HepG2 (cell line): ENCODE measurements around the gene AGBL2. TPM values are rescaled to one million over a fixed set of nuclear protein-coding genes. Genes with fewer than 3 reads are reported as not detected.

Experiments
- ATF1 ChIP-seq: IDR thresholded peaks from 2 replicates; pipeline ENCODE4 v1.6.1; 2016; ENCODE audit warnings: mild to moderate bottlenecking, control low read depth
- EEA1 ChIP-seq: sonication (generic); formaldehyde crosslinking; IDR thresholded peaks from 2 replicates; pipeline ENCODE4 v1.5.1; 2020; ENCODE audit warnings: mild to moderate bottlenecking, missing genetic modification reagents, borderline replicate concordance
- MXD4 ChIP-seq: IDR thresholded peaks from 2 replicates; pipeline ENCODE4 v1.6.1; 2016; ENCODE audit warnings: mild to moderate bottlenecking, missing biosample characterization, missing genetic modification reagents
- PRPF4 ChIP-seq: fragments of 200-400 bp; formaldehyde crosslinking; IDR thresholded peaks from 2 replicates; pipeline ENCODE4 v1.6.1; 2016; ENCODE audit warnings: low read length, low read depth; ENCODE audit not compliant: poor library complexity, severe bottlenecking
- SIX1 ChIP-seq: sonication (generic); formaldehyde crosslinking; IDR thresholded peaks from 2 replicates; pipeline ENCODE4 v1.4.0; 2020; ENCODE audit warnings: missing genetic modification reagents, borderline replicate concordance
- ZFP36L1 ChIP-seq: sonication (generic); formaldehyde crosslinking; IDR thresholded peaks from 2 replicates; pipeline ENCODE4 v1.8.0; 2022; ENCODE audit warnings: mild to moderate bottlenecking, missing genetic modification reagents, moderate library complexity
- polyA plus RNA-seq, 8 experiments: library from polyadenylated mRNA; depleted of rRNA in 3 of 8; stranded (reverse) in 7 of 8; unstranded in 1 of 8; fragments of >200 nt; fragmentation: Illumina TruSeq in 4 of 8; extraction: Trizol in 4 of 8; gene quantifications; 2 replicates each; pipeline versions ENCODE4 v1.2.1 to v1.2.3, GENCODE V29; 2011 to 2016; ENCODE audit warnings: low read depth in 4 of 8, missing spikeins in 1 of 8, mixed read lengths in 1 of 8; ENCODE audit not compliant: insufficient read depth in 1 of 8
- total RNA-seq, 5 experiments: library from RNA; depleted of rRNA; stranded (reverse); fragments of >200 nt; fragmentation: Illumina TruSeq; extraction: Trizol; gene quantifications; 2 replicates each; pipeline ENCODE4 v1.2.3, GENCODE V29; 2016; ENCODE audit warnings: low read depth in 1 of 5
- TF ChIP-seq, protein P1 (sequence below): sonication (generic); formaldehyde crosslinking; IDR thresholded peaks from 2 replicates; pipeline ENCODE4 v1.4.0; 2020; ENCODE audit warnings: missing genetic modification reagents
- TF ChIP-seq, protein P2 (sequence below): sonication (generic); formaldehyde crosslinking; IDR thresholded peaks from 2 replicates; pipeline ENCODE4 v1.5.1; 2020; ENCODE audit warnings: mild to moderate bottlenecking, missing genetic modification reagents, moderate library complexity
- TF ChIP-seq, protein P3 (sequence below): sonication (generic); formaldehyde crosslinking; IDR thresholded peaks from 2 replicates; pipeline ENCODE4 v1.4.0; 2020; ENCODE audit warnings: mild to moderate bottlenecking, missing genetic modification reagents
- TF ChIP-seq, protein P4 (sequence below): fragments of 450-650 bp; IDR thresholded peaks from 2 replicates; pipeline ENCODE4 v1.6.1; 2017; ENCODE audit warnings: mild to moderate bottlenecking
- TF ChIP-seq, protein P5 (sequence below): sonication (generic); formaldehyde crosslinking; conservative IDR thresholded peaks from 2 replicates; pipeline ENCODE4 v1.8.0; 2022; ENCODE audit warnings: low read depth, missing genetic modification reagents

AGBL2 gene
- total and polyA plus RNA-seq, 2 of the 13 experiments (the other 11 are each of a cell fraction or from before 2014, with no cell fraction given) = 1.6 to 5.7 TPM

DNA sequence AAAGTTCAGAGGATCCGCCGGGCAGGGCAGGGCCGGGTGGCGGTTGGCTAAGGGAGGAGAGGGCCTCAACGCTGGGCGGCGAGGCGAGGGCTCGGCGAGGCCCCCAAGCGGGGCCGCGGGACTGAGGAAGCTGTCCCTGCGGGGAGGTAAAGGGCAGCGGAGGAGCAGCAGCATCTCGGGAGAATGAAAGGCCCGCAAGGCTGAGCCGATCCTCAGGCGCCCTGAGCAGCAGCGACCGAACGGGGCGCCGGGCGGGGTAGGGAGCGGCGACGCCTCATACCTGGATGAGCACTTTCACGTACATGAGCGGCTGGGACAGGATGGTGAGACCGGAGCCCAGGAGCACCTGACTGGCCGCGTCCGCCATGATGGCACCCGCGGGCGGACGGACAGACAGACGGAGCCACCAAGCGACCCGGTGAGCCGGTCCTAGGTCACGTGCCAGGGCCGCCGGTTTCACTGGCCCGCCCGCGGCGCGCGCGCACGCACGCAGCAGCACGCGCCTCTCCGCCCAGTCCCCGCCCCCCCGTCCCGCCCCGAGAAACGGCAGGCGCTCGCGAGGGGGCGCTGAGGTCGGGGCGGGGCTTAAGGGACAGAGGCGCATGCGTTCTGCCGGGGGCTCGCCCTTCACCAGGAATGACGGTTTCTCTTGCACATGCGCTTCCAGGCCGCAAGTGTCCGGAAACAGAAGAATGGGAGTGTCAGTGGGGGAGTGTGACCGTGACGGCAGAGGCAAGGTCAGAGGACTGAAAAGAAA lies 72.9 kb downstream of the AGBL2 start, which contains the start of gene MTCH2 (continued):
- TF ChIP-seq, protein P1, sequence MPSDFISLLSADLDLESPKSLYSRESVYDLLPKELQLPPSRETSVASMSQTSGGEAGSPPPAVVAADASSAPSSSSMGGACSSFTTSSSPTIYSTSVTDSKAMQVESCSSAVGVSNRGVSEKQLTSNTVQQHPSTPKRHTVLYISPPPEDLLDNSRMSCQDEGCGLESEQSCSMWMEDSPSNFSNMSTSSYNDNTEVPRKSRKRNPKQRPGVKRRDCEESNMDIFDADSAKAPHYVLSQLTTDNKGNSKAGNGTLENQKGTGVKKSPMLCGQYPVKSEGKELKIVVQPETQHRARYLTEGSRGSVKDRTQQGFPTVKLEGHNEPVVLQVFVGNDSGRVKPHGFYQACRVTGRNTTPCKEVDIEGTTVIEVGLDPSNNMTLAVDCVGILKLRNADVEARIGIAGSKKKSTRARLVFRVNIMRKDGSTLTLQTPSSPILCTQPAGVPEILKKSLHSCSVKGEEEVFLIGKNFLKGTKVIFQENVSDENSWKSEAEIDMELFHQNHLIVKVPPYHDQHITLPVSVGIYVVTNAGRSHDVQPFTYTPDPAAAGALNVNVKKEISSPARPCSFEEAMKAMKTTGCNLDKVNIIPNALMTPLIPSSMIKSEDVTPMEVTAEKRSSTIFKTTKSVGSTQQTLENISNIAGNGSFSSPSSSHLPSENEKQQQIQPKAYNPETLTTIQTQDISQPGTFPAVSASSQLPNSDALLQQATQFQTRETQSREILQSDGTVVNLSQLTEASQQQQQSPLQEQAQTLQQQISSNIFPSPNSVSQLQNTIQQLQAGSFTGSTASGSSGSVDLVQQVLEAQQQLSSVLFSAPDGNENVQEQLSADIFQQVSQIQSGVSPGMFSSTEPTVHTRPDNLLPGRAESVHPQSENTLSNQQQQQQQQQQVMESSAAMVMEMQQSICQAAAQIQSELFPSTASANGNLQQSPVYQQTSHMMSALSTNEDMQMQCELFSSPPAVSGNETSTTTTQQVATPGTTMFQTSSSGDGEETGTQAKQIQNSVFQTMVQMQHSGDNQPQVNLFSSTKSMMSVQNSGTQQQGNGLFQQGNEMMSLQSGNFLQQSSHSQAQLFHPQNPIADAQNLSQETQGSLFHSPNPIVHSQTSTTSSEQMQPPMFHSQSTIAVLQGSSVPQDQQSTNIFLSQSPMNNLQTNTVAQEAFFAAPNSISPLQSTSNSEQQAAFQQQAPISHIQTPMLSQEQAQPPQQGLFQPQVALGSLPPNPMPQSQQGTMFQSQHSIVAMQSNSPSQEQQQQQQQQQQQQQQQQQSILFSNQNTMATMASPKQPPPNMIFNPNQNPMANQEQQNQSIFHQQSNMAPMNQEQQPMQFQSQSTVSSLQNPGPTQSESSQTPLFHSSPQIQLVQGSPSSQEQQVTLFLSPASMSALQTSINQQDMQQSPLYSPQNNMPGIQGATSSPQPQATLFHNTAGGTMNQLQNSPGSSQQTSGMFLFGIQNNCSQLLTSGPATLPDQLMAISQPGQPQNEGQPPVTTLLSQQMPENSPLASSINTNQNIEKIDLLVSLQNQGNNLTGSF (CRISPR knock-in tag) = peak; percentile 89
- TF ChIP-seq, protein P2, sequence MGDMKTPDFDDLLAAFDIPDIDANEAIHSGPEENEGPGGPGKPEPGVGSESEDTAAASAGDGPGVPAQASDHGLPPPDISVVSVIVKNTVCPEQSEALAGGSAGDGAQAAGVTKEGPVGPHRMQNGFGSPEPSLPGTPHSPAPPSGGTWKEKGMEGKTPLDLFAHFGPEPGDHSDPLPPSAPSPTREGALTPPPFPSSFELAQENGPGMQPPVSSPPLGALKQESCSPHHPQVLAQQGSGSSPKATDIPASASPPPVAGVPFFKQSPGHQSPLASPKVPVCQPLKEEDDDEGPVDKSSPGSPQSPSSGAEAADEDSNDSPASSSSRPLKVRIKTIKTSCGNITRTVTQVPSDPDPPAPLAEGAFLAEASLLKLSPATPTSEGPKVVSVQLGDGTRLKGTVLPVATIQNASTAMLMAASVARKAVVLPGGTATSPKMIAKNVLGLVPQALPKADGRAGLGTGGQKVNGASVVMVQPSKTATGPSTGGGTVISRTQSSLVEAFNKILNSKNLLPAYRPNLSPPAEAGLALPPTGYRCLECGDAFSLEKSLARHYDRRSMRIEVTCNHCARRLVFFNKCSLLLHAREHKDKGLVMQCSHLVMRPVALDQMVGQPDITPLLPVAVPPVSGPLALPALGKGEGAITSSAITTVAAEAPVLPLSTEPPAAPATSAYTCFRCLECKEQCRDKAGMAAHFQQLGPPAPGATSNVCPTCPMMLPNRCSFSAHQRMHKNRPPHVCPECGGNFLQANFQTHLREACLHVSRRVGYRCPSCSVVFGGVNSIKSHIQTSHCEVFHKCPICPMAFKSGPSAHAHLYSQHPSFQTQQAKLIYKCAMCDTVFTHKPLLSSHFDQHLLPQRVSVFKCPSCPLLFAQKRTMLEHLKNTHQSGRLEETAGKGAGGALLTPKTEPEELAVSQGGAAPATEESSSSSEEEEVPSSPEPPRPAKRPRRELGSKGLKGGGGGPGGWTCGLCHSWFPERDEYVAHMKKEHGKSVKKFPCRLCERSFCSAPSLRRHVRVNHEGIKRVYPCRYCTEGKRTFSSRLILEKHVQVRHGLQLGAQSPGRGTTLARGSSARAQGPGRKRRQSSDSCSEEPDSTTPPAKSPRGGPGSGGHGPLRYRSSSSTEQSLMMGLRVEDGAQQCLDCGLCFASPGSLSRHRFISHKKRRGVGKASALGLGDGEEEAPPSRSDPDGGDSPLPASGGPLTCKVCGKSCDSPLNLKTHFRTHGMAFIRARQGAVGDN (CRISPR knock-in tag) = peak; percentile 96
- TF ChIP-seq, protein P3, sequence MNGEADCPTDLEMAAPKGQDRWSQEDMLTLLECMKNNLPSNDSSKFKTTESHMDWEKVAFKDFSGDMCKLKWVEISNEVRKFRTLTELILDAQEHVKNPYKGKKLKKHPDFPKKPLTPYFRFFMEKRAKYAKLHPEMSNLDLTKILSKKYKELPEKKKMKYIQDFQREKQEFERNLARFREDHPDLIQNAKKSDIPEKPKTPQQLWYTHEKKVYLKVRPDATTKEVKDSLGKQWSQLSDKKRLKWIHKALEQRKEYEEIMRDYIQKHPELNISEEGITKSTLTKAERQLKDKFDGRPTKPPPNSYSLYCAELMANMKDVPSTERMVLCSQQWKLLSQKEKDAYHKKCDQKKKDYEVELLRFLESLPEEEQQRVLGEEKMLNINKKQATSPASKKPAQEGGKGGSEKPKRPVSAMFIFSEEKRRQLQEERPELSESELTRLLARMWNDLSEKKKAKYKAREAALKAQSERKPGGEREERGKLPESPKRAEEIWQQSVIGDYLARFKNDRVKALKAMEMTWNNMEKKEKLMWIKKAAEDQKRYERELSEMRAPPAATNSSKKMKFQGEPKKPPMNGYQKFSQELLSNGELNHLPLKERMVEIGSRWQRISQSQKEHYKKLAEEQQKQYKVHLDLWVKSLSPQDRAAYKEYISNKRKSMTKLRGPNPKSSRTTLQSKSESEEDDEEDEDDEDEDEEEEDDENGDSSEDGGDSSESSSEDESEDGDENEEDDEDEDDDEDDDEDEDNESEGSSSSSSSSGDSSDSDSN = peak; percentile 96
- TF ChIP-seq SIX1 (CRISPR knock-in tag) (no peak), MXD4 (CRISPR knock-in tag) (peak; percentile 86), PRPF4 (no peak), EEA1 (0 out of 2 replicates have a peak, but pooled peaks have one; percentile 85), ZFP36L1 (CRISPR knock-in tag) (no peak), ATF1 (CRISPR knock-in tag) (no peak)
- TF ChIP-seq, protein P4, sequence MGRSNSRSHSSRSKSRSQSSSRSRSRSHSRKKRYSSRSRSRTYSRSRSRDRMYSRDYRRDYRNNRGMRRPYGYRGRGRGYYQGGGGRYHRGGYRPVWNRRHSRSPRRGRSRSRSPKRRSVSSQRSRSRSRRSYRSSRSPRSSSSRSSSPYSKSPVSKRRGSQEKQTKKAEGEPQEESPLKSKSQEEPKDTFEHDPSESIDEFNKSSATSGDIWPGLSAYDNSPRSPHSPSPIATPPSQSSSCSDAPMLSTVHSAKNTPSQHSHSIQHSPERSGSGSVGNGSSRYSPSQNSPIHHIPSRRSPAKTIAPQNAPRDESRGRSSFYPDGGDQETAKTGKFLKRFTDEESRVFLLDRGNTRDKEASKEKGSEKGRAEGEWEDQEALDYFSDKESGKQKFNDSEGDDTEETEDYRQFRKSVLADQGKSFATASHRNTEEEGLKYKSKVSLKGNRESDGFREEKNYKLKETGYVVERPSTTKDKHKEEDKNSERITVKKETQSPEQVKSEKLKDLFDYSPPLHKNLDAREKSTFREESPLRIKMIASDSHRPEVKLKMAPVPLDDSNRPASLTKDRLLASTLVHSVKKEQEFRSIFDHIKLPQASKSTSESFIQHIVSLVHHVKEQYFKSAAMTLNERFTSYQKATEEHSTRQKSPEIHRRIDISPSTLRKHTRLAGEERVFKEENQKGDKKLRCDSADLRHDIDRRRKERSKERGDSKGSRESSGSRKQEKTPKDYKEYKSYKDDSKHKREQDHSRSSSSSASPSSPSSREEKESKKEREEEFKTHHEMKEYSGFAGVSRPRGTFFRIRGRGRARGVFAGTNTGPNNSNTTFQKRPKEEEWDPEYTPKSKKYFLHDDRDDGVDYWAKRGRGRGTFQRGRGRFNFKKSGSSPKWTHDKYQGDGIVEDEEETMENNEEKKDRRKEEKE = no peak
- TF ChIP-seq, protein P5, sequence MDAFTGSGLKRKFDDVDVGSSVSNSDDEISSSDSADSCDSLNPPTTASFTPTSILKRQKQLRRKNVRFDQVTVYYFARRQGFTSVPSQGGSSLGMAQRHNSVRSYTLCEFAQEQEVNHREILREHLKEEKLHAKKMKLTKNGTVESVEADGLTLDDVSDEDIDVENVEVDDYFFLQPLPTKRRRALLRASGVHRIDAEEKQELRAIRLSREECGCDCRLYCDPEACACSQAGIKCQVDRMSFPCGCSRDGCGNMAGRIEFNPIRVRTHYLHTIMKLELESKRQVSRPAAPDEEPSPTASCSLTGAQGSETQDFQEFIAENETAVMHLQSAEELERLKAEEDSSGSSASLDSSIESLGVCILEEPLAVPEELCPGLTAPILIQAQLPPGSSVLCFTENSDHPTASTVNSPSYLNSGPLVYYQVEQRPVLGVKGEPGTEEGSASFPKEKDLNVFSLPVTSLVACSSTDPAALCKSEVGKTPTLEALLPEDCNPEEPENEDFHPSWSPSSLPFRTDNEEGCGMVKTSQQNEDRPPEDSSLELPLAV (CRISPR knock-in tag) = no peak
